Measurements from ENCODE around the gene MON1A.
"Not testable (repeated sequence)": the region's sequence is repeated elsewhere in the genome, so short reads cannot be mapped to it uniquely, and the experiment has no call there.

Gene MON1A

GRCh38 chr3:49906073-49906743, 23.4 kb downstream of the MON1A start:
- no peak overlapping the region for H3K4ac ChIP-seq (ENCODE audit: low read depth, low read length)
- peaks cover 5 to 10% of the 10 kb centered on the region in 2 experiments for H3K4me1 ChIP-seq (ENCODE audit: control insufficient read depth in 1 of 2, insufficient read depth in 2 of 2, low read length in 2 of 2)
- peaks cover 9 to 19% of the 10 kb centered on the region in 2 experiments for H3K36me3 ChIP-seq (ENCODE audit: control insufficient read depth in 1 of 2, insufficient read depth in 2 of 2, low read length in 2 of 2)
- no peak overlapping the region for H2AFZ ChIP-seq (ENCODE audit: insufficient read depth, low read length, poor library complexity)
- H2BK120ac ChIP-seq (ENCODE audit: insufficient read depth, low read length, poor library complexity): no peak overlapping the region
- H3K27ac ChIP-seq (ENCODE audit: low read depth, low read length): no peak overlapping the region
- H4K91ac ChIP-seq (ENCODE audit: low read depth, low read length): no peak overlapping the region
- no CpG with 5 or more reads among the region's 15 CpGs for WGBS (ENCODE audit: extremely low coverage, insufficient coverage, insufficient read length)
- H3K4me2 ChIP-seq (ENCODE audit: low read length): peak overlapping the region; percentile 7
- H3K14ac ChIP-seq (ENCODE audit: low read length): no peak overlapping the region
- no peaks in the 10 kb centered on the region for H3K9me3 ChIP-seq (ENCODE audit: insufficient read depth, low read depth, low read length)
- no peak overlapping the region for H2AK5ac ChIP-seq (ENCODE audit: low read length)
- H2BK5ac ChIP-seq (ENCODE audit: low read depth, low read length, poor library complexity): no peak overlapping the region
- no peak overlapping the region for H3K9ac ChIP-seq (ENCODE audit: low read length)
- DNase-seq: peak in 1 of 2 donors; percentile 14
- H3K18ac ChIP-seq (ENCODE audit: low read length): no peak overlapping the region
- H4K8ac ChIP-seq (ENCODE audit: low read depth, low read length): no peak overlapping the region
- no peaks in the 10 kb centered on the region for H3K79me1 ChIP-seq (ENCODE audit: low read length)
- no peak overlapping the region for H3K23ac ChIP-seq (ENCODE audit: low read length)
- no peak overlapping the region for H2BK12ac ChIP-seq (ENCODE audit: low read length)
- H3K27me3 ChIP-seq (ENCODE audit: insufficient read depth, low read length): no peaks in the 10 kb centered on the region
- H3K4me3 ChIP-seq (ENCODE audit: low read depth, low read length): no peak overlapping the region
- no peaks in the 10 kb centered on the region for H3K79me2 ChIP-seq (ENCODE audit: control insufficient read depth, insufficient read depth, low read length, poor library complexity)
- no peak overlapping the region for H4K12ac ChIP-seq (ENCODE audit: low read depth, low read length)

- no CpG with 5 or more reads among the region's 13 CpGs for WGBS (ENCODE audit: extremely low coverage, insufficient coverage, insufficient read length)
- not testable (repeated sequence) for H3K23ac ChIP-seq (ENCODE audit: low read length); H3K36me3 ChIP-seq (ENCODE audit: control insufficient read depth in 1 of 2, insufficient read depth in 2 of 2, low read length in 2 of 2); H2AFZ ChIP-seq (ENCODE audit: insufficient read depth, low read length, poor library complexity); H3K18ac ChIP-seq (ENCODE audit: low read length); H3K4ac ChIP-seq (ENCODE audit: low read depth, low read length); H3K14ac ChIP-seq (ENCODE audit: low read length); H3K27me3 ChIP-seq (ENCODE audit: insufficient read depth, low read length); H2BK120ac ChIP-seq (ENCODE audit: insufficient read depth, low read length, poor library complexity); H4K91ac ChIP-seq (ENCODE audit: low read depth, low read length); H3K79me2 ChIP-seq (ENCODE audit: control insufficient read depth, insufficient read depth, low read length, poor library complexity); DNase-seq; H2BK12ac ChIP-seq (ENCODE audit: low read length); H3K4me2 ChIP-seq (ENCODE audit: low read length); H3K79me1 ChIP-seq (ENCODE audit: low read length); H3K27ac ChIP-seq (ENCODE audit: low read depth, low read length); H3K4me3 ChIP-seq (ENCODE audit: low read depth, low read length); H2AK5ac ChIP-seq (ENCODE audit: low read length); H4K12ac ChIP-seq (ENCODE audit: low read depth, low read length); H2BK5ac ChIP-seq (ENCODE audit: low read depth, low read length, poor library complexity); H4K8ac ChIP-seq (ENCODE audit: low read depth, low read length); H3K9me3 ChIP-seq (ENCODE audit: insufficient read depth, low read depth, low read length); H3K9ac ChIP-seq (ENCODE audit: low read length)
- H3K4me1 ChIP-seq (ENCODE audit: control insufficient read depth in 1 of 2, insufficient read depth in 2 of 2, low read length in 2 of 2): peaks cover 5 to 10% of the 10 kb centered on the region in 2 experiments
Measured at GRCh38 chr3:49904448-49904847, 25.2 kb downstream of the MON1A start.

GRCh38 chr3:49903451-49904424, 25.9 kb downstream of the MON1A start, which contains the start of gene MST1R:
TSS of gene MST1R (minus strand) at chr3:49903873. CDS start at chr3:49903609, 264 bp downstream.
- H2BK5ac ChIP-seq (ENCODE audit: low read depth, low read length, poor library complexity): no peak within 1 kb of the TSS
- peaks cover 2% of the 10 kb centered on the region for H3K9me3 ChIP-seq (ENCODE audit: insufficient read depth, low read depth, low read length)
- no peaks in the 10 kb centered on the region for H3K79me1 ChIP-seq (ENCODE audit: low read length)
- DNase-seq: peak; percentile 74 to 85
- no peaks in the 10 kb centered on the region for H3K27me3 ChIP-seq (ENCODE audit: insufficient read depth, low read length)
- H4K12ac ChIP-seq (ENCODE audit: low read depth, low read length): no peak within 1 kb of the TSS
- H4K91ac ChIP-seq (ENCODE audit: low read depth, low read length): no peak within 1 kb of the TSS
- no peak within 1 kb of the TSS for H3K27ac ChIP-seq (ENCODE audit: low read depth, low read length)
- H3K4me1 ChIP-seq (ENCODE audit: control insufficient read depth in 1 of 2, insufficient read depth in 2 of 2, low read length in 2 of 2): peaks cover 5 to 10% of the 10 kb centered on the region in 2 experiments
- H2AFZ ChIP-seq (ENCODE audit: insufficient read depth, low read length, poor library complexity): no peak within 1 kb of the TSS
- H3K18ac ChIP-seq (ENCODE audit: low read length): no peak within 1 kb of the TSS
- no peak within 1 kb of the TSS for H3K23ac ChIP-seq (ENCODE audit: low read length)
- H3K4ac ChIP-seq (ENCODE audit: low read depth, low read length): no peak within 1 kb of the TSS
- H3K4me3 ChIP-seq (ENCODE audit: low read depth, low read length): no peak within 1 kb of the TSS
- no peak within 1 kb of the TSS for H3K9ac ChIP-seq (ENCODE audit: low read length)
- no peak within 1 kb of the TSS for H3K14ac ChIP-seq (ENCODE audit: low read length)
- H3K4me2 ChIP-seq (ENCODE audit: low read length): peak within 1 kb of the TSS; percentile 51
- H2AK5ac ChIP-seq (ENCODE audit: low read length): no peak within 1 kb of the TSS
- H2BK12ac ChIP-seq (ENCODE audit: low read length): peak within 1 kb of the TSS; percentile 38
- peak within 1 kb of the TSS; percentile 15 for H4K8ac ChIP-seq (ENCODE audit: low read depth, low read length)
- H3K79me2 ChIP-seq (ENCODE audit: control insufficient read depth, insufficient read depth, low read length, poor library complexity): no peaks in the 10 kb centered on the region
- peaks cover 0 to 2% of the 10 kb centered on the region in 2 experiments for H3K36me3 ChIP-seq (ENCODE audit: control insufficient read depth in 1 of 2, insufficient read depth in 2 of 2, low read length in 2 of 2)
- no peak within 1 kb of the TSS for H2BK120ac ChIP-seq (ENCODE audit: insufficient read depth, low read length, poor library complexity)
- no CpG with 5 or more reads among the region's 65 CpGs for WGBS (ENCODE audit: extremely low coverage, insufficient coverage, insufficient read length)

- Histone ChIP-seq H2BK12ac (ENCODE audit: low read length) (no peak overlapping the region), H3K18ac (ENCODE audit: low read length) (no peak overlapping the region), H3K27ac (ENCODE audit: low read depth, low read length) (no peak overlapping the region), H4K12ac (ENCODE audit: low read depth, low read length) (no peak overlapping the region), H3K36me3 (ENCODE audit: control insufficient read depth in 1 of 2, insufficient read depth in 2 of 2, low read length in 2 of 2) (no peaks in the 10 kb centered on the region), H3K4me3 (ENCODE audit: low read depth, low read length) (no peak overlapping the region), H3K4me1 (ENCODE audit: control insufficient read depth in 1 of 2, insufficient read depth in 2 of 2, low read length in 2 of 2) (peaks cover 5 to 10% of the 10 kb centered on the region in 2 experiments), H3K27me3 (ENCODE audit: insufficient read depth, low read length) (no peaks in the 10 kb centered on the region), H2AFZ (ENCODE audit: insufficient read depth, low read length, poor library complexity) (no peak overlapping the region), H2BK120ac (ENCODE audit: insufficient read depth, low read length, poor library complexity) (no peak overlapping the region), H2AK5ac (ENCODE audit: low read length) (no peak overlapping the region), H3K4me2 (ENCODE audit: low read length) (no peak overlapping the region), H3K9ac (ENCODE audit: low read length) (no peak overlapping the region), H3K4ac (ENCODE audit: low read depth, low read length) (no peak overlapping the region), H3K79me2 (ENCODE audit: control insufficient read depth, insufficient read depth, low read length, poor library complexity) (no peaks in the 10 kb centered on the region), H4K8ac (ENCODE audit: low read depth, low read length) (no peak overlapping the region), H4K91ac (ENCODE audit: low read depth, low read length) (no peak overlapping the region), H3K23ac (ENCODE audit: low read length) (no peak overlapping the region), H3K79me1 (ENCODE audit: low read length) (no peaks in the 10 kb centered on the region), H3K14ac (ENCODE audit: low read length) (no peak overlapping the region), H2BK5ac (ENCODE audit: low read depth, low read length, poor library complexity) (no peak overlapping the region), H3K9me3 (ENCODE audit: insufficient read depth, low read depth, low read length) (peaks cover 2% of the 10 kb centered on the region)
- no CpG with 5 or more reads among the region's 44 CpGs for WGBS (ENCODE audit: extremely low coverage, insufficient coverage, insufficient read length)
- no peak for DNase-seq
Measured at GRCh38 chr3:49902511-49903345, 26.9 kb downstream of the MON1A start.
